Measurements from ENCODE around the gene GPR107. TPM values are rescaled to one million over a fixed set of nuclear protein-coding genes. Genes with fewer than 3 reads are reported as not detected.
"Not testable (repeated sequence)": the region's sequence is repeated elsewhere in the genome, so short reads cannot be mapped to it uniquely, and the experiment has no call there.

GPR107 gene
- total RNA-seq = 10 to 100 TPM; 21.3 to 21.4 TPM
- polyA plus RNA-seq = 4.2 TPM

DNA sequence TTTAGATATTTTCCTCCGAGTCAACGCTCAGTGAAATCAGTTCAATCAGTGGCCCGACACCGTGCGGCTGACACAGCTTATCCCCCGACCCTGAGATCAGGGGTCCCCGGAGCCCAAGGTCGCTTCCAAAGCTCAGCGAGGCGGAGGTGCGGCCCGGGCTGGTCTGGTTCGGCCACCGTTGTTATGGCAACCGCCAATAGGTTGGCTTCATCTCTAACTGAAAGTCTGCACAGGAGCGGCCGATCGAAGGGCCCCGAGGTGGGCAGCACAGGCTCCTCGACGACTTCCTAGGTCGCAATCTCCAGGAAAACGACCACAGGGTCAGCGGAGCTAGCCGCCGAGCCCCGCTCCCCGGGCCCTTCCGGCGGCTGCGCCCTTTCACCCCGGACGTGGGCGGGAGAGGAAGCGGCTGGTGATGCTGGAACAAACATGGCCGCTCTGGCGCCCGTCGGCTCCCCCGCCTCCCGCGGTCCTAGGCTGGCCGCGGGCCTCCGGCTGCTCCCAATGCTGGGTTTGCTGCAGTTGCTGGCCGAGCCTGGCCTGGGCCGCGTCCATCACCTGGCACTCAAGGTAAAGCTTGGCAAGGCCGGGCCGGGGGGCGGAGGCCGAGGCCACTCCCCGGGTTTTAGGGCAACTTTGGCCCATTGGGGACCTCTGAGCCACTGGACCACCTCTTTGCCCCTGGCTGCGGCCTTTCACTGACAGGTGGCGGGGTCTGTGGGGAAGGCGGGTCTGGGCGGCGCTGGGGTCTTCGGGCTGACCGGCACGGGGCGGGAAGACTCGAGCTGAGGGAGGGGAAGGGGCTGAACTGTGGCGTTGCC lies at the start of gene GPR107:
TSS of gene GPR107 (plus strand) at position 403 of the 821 bp plus-strand sequence. CDS start at position 430, 27 bp downstream.
- ChIA-PET POLR2A (interaction anchor here (0.7 to 2.0 kb wide), 9 partner anchors 9 to 167 kb away, joined by 3 to 13 read pairs (median 5); partner anchors contain the start of gene FNBP1), CTCF (interaction anchor here (0.8 to 2.6 kb wide), 11 partner anchors 9 to 168 kb away, joined by 3 to 16 read pairs (median 4); no protein-coding TSS in a partner anchor)
- peak within 1 kb of the TSS; percentile 98 for H3K27ac ChIP-seq (ENCODE audit: low read depth, low read length)
- peaks cover 0 to 18% (median 3%) of the 10 kb centered on the region in 3 donors for H3K36me3 Mint-ChIP-seq
- peak within 1 kb of the TSS; percentile 91 to 100 (median 96) for H3K27ac Mint-ChIP-seq
- peaks cover 20 to 47% (median 43%) of the 10 kb centered on the region in 3 donors for H3K4me1 Mint-ChIP-seq
- peaks cover 18% of the 10 kb centered on the region for H3K4me1 ChIP-seq (ENCODE audit: insufficient read depth, low read length)
- H3K27me3 ChIP-seq (ENCODE audit: insufficient read depth, low read length, poor library complexity, severe bottlenecking) = no peaks in the 10 kb centered on the region
- peak within 1 kb of the TSS; percentile 99 for H3K4me3 ChIP-seq (ENCODE audit: low read length)
- peak; percentile 67 to 83 (median 74) for DNase-seq
- H3K27me3 Mint-ChIP-seq = no peaks in the 10 kb centered on the region
- peak within 1 kb of the TSS; percentile 90 to 99 (median 94) for H3K4me3 Mint-ChIP-seq
- H3K9me3 Mint-ChIP-seq = no peaks in the 10 kb centered on the region
- H3K9me3 ChIP-seq (ENCODE audit: low read length) = no peaks in the 10 kb centered on the region
- H3K36me3 ChIP-seq (ENCODE audit: insufficient read depth, low read length) = no peaks in the 10 kb centered on the region

DNA sequence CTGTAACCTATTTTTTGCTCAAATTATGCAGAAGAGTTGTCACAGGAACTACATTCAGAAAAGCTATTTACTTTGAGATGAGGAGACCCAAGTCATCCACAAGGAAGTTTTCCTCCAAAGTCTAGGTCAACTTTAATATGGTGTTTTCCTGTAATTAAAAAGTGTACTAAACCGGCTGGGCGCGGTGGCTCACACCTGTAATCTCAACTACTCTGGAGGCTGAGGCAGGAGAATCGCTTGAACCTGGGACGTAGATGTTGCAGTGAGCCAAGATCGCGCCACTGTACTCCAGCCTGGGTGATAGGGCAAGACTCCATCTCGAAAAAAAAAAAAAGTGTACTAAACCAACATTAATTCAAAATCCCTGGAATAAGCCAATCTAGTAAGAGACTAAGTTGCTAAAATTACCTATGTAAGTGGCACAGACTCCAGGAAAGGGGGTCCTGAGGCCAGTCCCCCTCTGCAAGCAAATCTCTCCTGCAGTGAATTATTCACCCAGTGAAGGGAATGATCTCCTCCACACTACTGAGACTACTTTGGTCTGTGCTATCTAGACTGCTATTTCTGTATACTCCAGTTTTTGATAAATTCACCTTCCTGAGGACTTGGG lies 49.7 kb upstream of the GPR107 start:
- POLR2A ChIA-PET = interaction anchor here (0.6 kb wide), 2 partner anchors 42 to 47 kb away, joined by 5 read pairs; no protein-coding TSS in a partner anchor
- Mint-ChIP-seq H3K4me1 (peaks cover 68 to 87% (median 85%) of the 10 kb centered on the region in 3 donors), H3K9me3 (no peaks in the 10 kb centered on the region), H3K27ac (peak overlapping the region in 7 of 8 donors; percentile 68 to 94 (median 91)), H3K4me3 (peak overlapping the region in 5 of 7 donors; percentile 8 to 65 (median 43)), H3K36me3 (peaks cover 0 to 47% (median 7%) of the 10 kb centered on the region in 3 donors), H3K27me3 (no peaks in the 10 kb centered on the region)
- H3K27me3 ChIP-seq (ENCODE audit: insufficient read depth, low read length, poor library complexity, severe bottlenecking) = no peaks in the 10 kb centered on the region
- H3K4me1 ChIP-seq (ENCODE audit: insufficient read depth, low read length) = peaks cover 73% of the 10 kb centered on the region
- CTCF ChIA-PET = interaction anchor here (0.6 kb wide), 1 partner anchor 65 kb away, joined by 4 read pairs; no protein-coding TSS in a partner anchor
- H3K36me3 ChIP-seq (ENCODE audit: insufficient read depth, low read length) = no peaks in the 10 kb centered on the region
- no peak overlapping the region for H3K4me3 ChIP-seq (ENCODE audit: low read length)
- DNase-seq = no peak
- H3K27ac ChIP-seq (ENCODE audit: low read depth, low read length) = no peak overlapping the region
- no peaks in the 10 kb centered on the region for H3K9me3 ChIP-seq (ENCODE audit: low read length)

DNA sequence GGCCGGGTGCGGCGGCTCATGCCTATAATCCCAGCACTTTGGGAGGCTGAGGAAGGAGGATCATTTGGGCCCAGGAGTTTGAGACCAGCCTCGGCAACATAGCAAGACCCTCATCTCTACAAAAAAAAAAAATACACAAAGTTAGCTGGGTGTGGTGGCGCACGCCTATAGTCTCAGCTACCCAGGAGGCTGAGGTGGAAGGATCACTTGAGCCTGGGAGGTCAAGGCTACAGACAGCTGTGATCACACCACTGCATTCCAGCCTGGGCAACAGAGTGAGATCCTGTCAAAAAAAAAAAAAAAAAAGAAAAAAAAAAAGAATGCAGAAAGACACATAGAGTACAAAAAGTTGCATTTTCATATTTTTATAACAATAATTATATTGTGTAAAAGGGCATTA lies 46.8 kb upstream of the GPR107 start:
- H3K27me3 ChIP-seq (ENCODE audit: insufficient read depth, low read length, poor library complexity, severe bottlenecking); H3K9me3 ChIP-seq (ENCODE audit: low read length); H3K9me3 Mint-ChIP-seq; H3K27me3 Mint-ChIP-seq; H3K36me3 ChIP-seq (ENCODE audit: insufficient read depth, low read length); DNase-seq; H3K4me3 ChIP-seq (ENCODE audit: low read length): not testable (repeated sequence)
- ChIA-PET POLR2A (interaction anchor here (0.6 to 1.0 kb wide), 4 partner anchors 8 to 118 kb away, joined by 3 read pairs; no protein-coding TSS in a partner anchor), CTCF (interaction anchor here (0.8 kb wide), 1 partner anchor 43 kb away, joined by 3 read pairs; no protein-coding TSS in a partner anchor)
- Histone ChIP-seq H3K4me1 (ENCODE audit: insufficient read depth, low read length) (peaks cover 76% of the 10 kb centered on the region), H3K27ac (ENCODE audit: low read depth, low read length) (peak overlapping the region; percentile 71)
- Mint-ChIP-seq H3K36me3 (peaks cover 0 to 35% (median 10%) of the 10 kb centered on the region in 3 donors), H3K4me1 (peaks cover 69 to 87% (median 86%) of the 10 kb centered on the region in 3 donors), H3K27ac (peak overlapping the region; percentile 83 to 99 (median 96)), H3K4me3 (peak overlapping the region; percentile 53 to 83 (median 74))

DNA sequence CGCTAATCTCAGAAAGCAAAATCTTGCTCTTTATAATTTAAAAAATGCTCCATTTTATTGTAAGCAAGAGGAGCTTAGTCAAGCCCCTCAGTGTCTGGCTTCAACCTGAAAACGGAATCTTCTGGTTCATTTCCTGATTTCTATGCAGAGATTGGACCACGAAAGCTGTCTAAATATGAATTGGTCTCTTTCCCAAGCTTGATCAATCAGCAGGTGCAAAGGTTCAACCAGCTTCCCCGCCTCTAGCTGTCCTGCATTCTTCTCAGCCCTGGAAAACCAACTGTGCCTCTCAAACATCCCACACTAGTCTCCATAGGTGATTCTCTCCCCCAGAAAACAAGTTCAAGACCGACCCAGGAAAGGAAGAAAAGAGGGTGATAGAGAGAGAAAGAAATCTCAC lies 45.2 kb upstream of the GPR107 start:
- peaks cover 0 to 24% (median 3%) of the 10 kb centered on the region in 3 donors for H3K36me3 Mint-ChIP-seq
- H3K27ac Mint-ChIP-seq = peak overlapping the region; percentile 83 to 99 (median 96)
- Histone ChIP-seq H3K9me3 (ENCODE audit: low read length) (no peaks in the 10 kb centered on the region), H3K36me3 (ENCODE audit: insufficient read depth, low read length) (no peaks in the 10 kb centered on the region), H3K27me3 (ENCODE audit: insufficient read depth, low read length, poor library complexity, severe bottlenecking) (no peaks in the 10 kb centered on the region), H3K4me1 (ENCODE audit: insufficient read depth, low read length) (peaks cover 70% of the 10 kb centered on the region), H3K27ac (ENCODE audit: low read depth, low read length) (peak overlapping the region; percentile 21), H3K4me3 (ENCODE audit: low read length) (no peak overlapping the region)
- no peaks in the 10 kb centered on the region for H3K9me3 Mint-ChIP-seq
- CTCF ChIA-PET = interaction anchor here (1.0 to 1.3 kb wide), 2 partner anchors 27 to 34 kb away, joined by 4 read pairs; partner anchors contain the start of gene FNBP1
- POLR2A ChIA-PET = interaction anchor here (0.5 to 1.2 kb wide), 3 partner anchors 8 to 16 kb away, joined by 3 to 10 read pairs (median 3); no protein-coding TSS in a partner anchor
- no peak for DNase-seq
- no peaks in the 10 kb centered on the region for H3K27me3 Mint-ChIP-seq
- H3K4me3 Mint-ChIP-seq = peak overlapping the region; percentile 6 to 74 (median 61)
- peaks cover 68 to 88% (median 87%) of the 10 kb centered on the region in 3 donors for H3K4me1 Mint-ChIP-seq

DNA sequence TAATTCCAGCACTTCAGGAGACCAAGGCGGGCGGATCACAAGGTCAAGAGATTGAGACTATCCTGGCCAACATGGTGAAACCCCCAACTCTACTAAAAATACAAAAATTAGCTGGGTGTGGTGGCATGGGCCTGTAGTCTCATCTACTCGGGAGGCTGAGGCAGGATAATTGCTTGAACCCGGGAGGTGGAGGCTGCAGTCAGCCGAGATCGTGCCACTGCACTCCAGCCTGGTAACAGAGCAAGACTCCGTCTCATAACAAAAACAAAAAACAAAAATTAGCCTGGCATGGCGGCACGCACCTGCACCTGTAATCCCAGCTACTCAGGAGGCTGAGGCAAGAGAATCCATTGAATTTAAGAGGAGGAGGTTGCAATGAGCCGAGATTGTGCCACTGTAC lies 44.2 kb upstream of the GPR107 start:
- H3K4me1 ChIP-seq (ENCODE audit: insufficient read depth, low read length) = peaks cover 66% of the 10 kb centered on the region
- Mint-ChIP-seq H3K4me3 (peak overlapping the region in 6 of 7 donors; percentile 3 to 72 (median 26)), H3K4me1 (peaks cover 66 to 86% (median 85%) of the 10 kb centered on the region in 3 donors), H3K36me3 (peaks cover 0 to 23% (median 3%) of the 10 kb centered on the region in 3 donors), H3K27ac (peak overlapping the region; percentile 83 to 99 (median 96))
- CTCF ChIA-PET = interaction anchor here (1.3 kb wide), 1 partner anchor 26 kb away, joined by 4 read pairs; no protein-coding TSS in a partner anchor
- H3K9me3 Mint-ChIP-seq; H3K9me3 ChIP-seq (ENCODE audit: low read length); H3K36me3 ChIP-seq (ENCODE audit: insufficient read depth, low read length); H3K27me3 ChIP-seq (ENCODE audit: insufficient read depth, low read length, poor library complexity, severe bottlenecking); H3K27ac ChIP-seq (ENCODE audit: low read depth, low read length); H3K4me3 ChIP-seq (ENCODE audit: low read length); H3K27me3 Mint-ChIP-seq; DNase-seq: not testable (repeated sequence)
- POLR2A ChIA-PET = interaction anchor here (0.7 to 1.2 kb wide), 3 partner anchors 30 to 48 kb away, joined by 3 to 7 read pairs (median 3); partner anchors contain the start of gene FNBP1

DNA sequence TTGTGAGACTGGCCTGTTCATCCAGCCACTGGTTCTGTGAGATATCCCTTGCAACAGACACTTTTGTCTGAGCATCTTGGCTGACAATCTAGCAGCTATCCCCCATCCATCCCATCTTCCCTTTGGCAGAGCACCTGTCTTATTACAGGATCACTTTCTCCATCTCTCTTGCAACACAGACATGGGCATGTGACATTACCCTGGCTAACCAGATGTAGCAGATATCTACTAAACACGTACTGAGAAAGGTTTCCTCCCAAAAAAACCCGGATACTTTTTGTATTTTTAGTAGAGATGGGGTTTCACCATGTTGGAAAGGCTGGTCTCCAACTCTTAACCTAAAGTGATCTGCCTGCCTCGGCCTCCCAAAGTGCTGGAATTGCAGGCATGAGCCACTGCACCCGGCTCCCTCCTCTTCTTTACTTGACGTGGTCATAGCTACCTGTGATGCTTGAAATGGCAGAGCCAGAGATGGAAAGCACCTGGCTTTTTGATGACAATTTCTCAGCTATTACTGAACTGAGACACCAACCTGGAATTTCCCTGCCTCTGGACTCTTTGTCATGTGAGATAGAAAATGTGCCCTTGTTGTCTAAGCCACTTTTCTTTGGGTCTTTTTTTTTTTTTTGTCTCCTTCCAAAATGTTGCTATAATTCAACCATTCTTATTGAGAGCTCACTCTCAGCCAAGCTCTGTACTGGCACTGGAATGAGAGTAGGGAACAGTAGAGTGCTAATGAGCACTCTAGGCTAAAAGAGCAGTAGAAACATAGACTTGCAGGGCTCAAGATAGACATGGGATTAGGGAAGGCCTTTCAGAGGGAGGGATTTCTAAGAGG lies 43.3 kb upstream of the GPR107 start:
- Mint-ChIP-seq H3K27ac (peak overlapping the region; percentile 92 to 99 (median 96)), H3K27me3 (no peaks in the 10 kb centered on the region), H3K4me1 (peaks cover 73 to 92% (median 92%) of the 10 kb centered on the region in 3 donors), H3K4me3 (peak overlapping the region; percentile 11 to 56 (median 29)), H3K9me3 (no peaks in the 10 kb centered on the region), H3K36me3 (peaks cover 0 to 26% (median 3%) of the 10 kb centered on the region in 3 donors)
- CTCF ChIA-PET = interaction anchor here (0.6 kb wide), 1 partner anchor 46 kb away, joined by 3 read pairs; no protein-coding TSS in a partner anchor
- Histone ChIP-seq H3K9me3 (ENCODE audit: low read length) (no peaks in the 10 kb centered on the region), H3K27me3 (ENCODE audit: insufficient read depth, low read length, poor library complexity, severe bottlenecking) (no peaks in the 10 kb centered on the region), H3K4me3 (ENCODE audit: low read length) (no peak overlapping the region), H3K4me1 (ENCODE audit: insufficient read depth, low read length) (peaks cover 63% of the 10 kb centered on the region), H3K27ac (ENCODE audit: low read depth, low read length) (peak overlapping the region; percentile 48), H3K36me3 (ENCODE audit: insufficient read depth, low read length) (no peaks in the 10 kb centered on the region)
- POLR2A ChIA-PET = interaction anchor here (0.7 to 1.2 kb wide), 5 partner anchors 28 to 93 kb away, joined by 3 to 7 read pairs (median 3); partner anchors contain the start of gene FNBP1
- DNase-seq = peak; percentile 28 to 70 (median 55)

DNA sequence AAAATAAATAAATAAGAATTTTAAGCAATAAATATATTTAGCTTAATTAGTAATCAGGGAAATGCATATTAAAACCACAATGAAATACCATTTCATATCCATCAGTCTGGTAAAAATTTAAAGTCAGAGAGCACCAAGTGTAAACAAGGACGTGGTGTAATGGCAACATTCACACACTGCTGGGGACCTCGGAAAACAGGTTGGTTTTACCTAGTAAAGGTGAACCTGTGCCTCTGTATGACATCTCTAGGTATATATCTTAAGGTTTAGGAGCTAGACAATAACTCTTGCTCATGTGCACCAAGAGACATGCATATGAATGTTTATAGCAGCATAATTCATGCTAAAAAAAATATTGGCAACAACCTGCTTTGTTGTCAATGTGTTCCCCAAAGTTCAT lies 40.4 kb upstream of the GPR107 start:
- Mint-ChIP-seq H3K4me3 (peak overlapping the region in 2 of 7 donors; percentile 0 to 27), H3K27ac (peak overlapping the region in 7 of 8 donors; percentile 70 to 97 (median 83)), H3K9me3 (peaks cover 0 to 4% (median 0%) of the 10 kb centered on the region in 5 donors), H3K4me1 (peaks cover 71 to 89% (median 83%) of the 10 kb centered on the region in 3 donors), H3K36me3 (peaks cover 11 to 31% (median 13%) of the 10 kb centered on the region in 3 donors), H3K27me3 (no peaks in the 10 kb centered on the region)
- H3K27ac ChIP-seq (ENCODE audit: low read depth, low read length) = no peak overlapping the region
- no peaks in the 10 kb centered on the region for H3K27me3 ChIP-seq (ENCODE audit: insufficient read depth, low read length, poor library complexity, severe bottlenecking)
- POLR2A ChIA-PET = interaction anchor here (0.5 to 1.0 kb wide), 2 partner anchors 21 to 26 kb away, joined by 3 to 4 read pairs; no protein-coding TSS in a partner anchor
- H3K4me3 ChIP-seq (ENCODE audit: low read length) = no peak overlapping the region
- no peaks in the 10 kb centered on the region for H3K36me3 ChIP-seq (ENCODE audit: insufficient read depth, low read length)
- no peak for DNase-seq
- H3K4me1 ChIP-seq (ENCODE audit: insufficient read depth, low read length) = peaks cover 37% of the 10 kb centered on the region
- H3K9me3 ChIP-seq (ENCODE audit: low read length) = no peaks in the 10 kb centered on the region
- CTCF ChIA-PET = interaction anchor here (0.7 kb wide), 1 partner anchor 17 kb away, joined by 3 read pairs; no protein-coding TSS in a partner anchor

Measured in CD8-positive, alpha-beta memory T cell (primary cell).